Parathyroid adenoma (tissue), 2 donors: ENCODE measurements around the gene CCDC194.

Experiments
- H2AFZ ChIP-seq: fragments of 300-600 bp; sonication (generic); one replicate; pipeline ENCODE4 v1.7.0; 2017; ENCODE audit warnings: antibody characterized with exemption, mild to moderate bottlenecking
- H3K27ac ChIP-seq: fragments of 300-600 bp; sonication (generic); one replicate; pipeline ENCODE4 v1.7.0; 2017
- H3K27me3 ChIP-seq: fragments of 300-600 bp; sonication (generic); one replicate; pipeline ENCODE4 v1.7.0; 2017; ENCODE audit warnings: low read length; ENCODE audit not compliant: control insufficient read depth, insufficient read depth
- H3K36me3 ChIP-seq: fragments of 300-600 bp; sonication (generic); one replicate; pipeline ENCODE4 v1.7.0; 2017; ENCODE audit warnings: low read length; ENCODE audit not compliant: control insufficient read depth, insufficient read depth
- H3K4me1 ChIP-seq: fragments of 300-600 bp; sonication (generic); one replicate; pipeline ENCODE4 v1.7.0; 2017; ENCODE audit warnings: control low read depth
- H3K4me2 ChIP-seq: fragments of 300-600 bp; sonication (generic); one replicate; pipeline ENCODE4 v1.7.0; 2017; ENCODE audit warnings: low read length
- H3K4me3 ChIP-seq: fragments of 300-600 bp; sonication (generic); one replicate; pipeline ENCODE4 v1.7.0; 2017; ENCODE audit warnings: low read depth, low read length
- H3K79me2 ChIP-seq: fragments of 300-600 bp; sonication (generic); one replicate; pipeline ENCODE4 v1.7.0; 2017; ENCODE audit warnings: control low read depth
- H3K9ac ChIP-seq: fragments of 300-600 bp; sonication (generic); one replicate; pipeline ENCODE4 v1.7.0; 2017; ENCODE audit warnings: mild to moderate bottlenecking
- H3K9me3 ChIP-seq: fragments of 300-600 bp; sonication (generic); one replicate; pipeline ENCODE4 v1.7.0; 2017; ENCODE audit warnings: low read length; ENCODE audit not compliant: control insufficient read depth
- CTCF ChIP-seq: fragments of 300-600 bp; sonication (generic); IDR thresholded peaks from one replicate; pipeline ENCODE4 v1.7.0; 2017; ENCODE audit warnings: antibody characterized with exemption, mild to moderate bottlenecking
- donor health status: primary hyperparathyroidism.

The CCDC194 gene

GRCh38 chr19:17341845-17342244, 52.2 kb downstream of the CCDC194 start:
- Histone ChIP-seq H3K36me3 (no peaks in the 10 kb centered on the region), H3K9me3 (no peaks in the 10 kb centered on the region), H3K27me3 (no peaks in the 10 kb centered on the region), H3K9ac (no peak overlapping the region), H3K4me3 (no peak overlapping the region), H3K4me1 (peaks cover 4% of the 10 kb centered on the region), H3K27ac (no peak overlapping the region), H3K79me2 (no peaks in the 10 kb centered on the region), H3K4me2 (no peak overlapping the region), H2AFZ (no peak overlapping the region)
- TF ChIP-seq CTCF = no peak

GRCh38 chr19:17341386-17341785, 52.6 kb downstream of the CCDC194 start:
- H3K4me1 ChIP-seq = peaks cover 4% of the 10 kb centered on the region
- H3K4me2 ChIP-seq = no peak overlapping the region
- no peak overlapping the region for H3K4me3 ChIP-seq
- no peak overlapping the region for H2AFZ ChIP-seq
- H3K79me2 ChIP-seq = no peaks in the 10 kb centered on the region
- no peak overlapping the region for H3K9ac ChIP-seq
- H3K27me3 ChIP-seq = no peaks in the 10 kb centered on the region
- H3K36me3 ChIP-seq = no peaks in the 10 kb centered on the region
- H3K27ac ChIP-seq = no peak overlapping the region
- no peak for TF ChIP-seq CTCF
- H3K9me3 ChIP-seq = no peaks in the 10 kb centered on the region

- Histone ChIP-seq H2AFZ (no peak overlapping the region), H3K4me1 (peaks cover 4% of the 10 kb centered on the region), H3K9me3 (no peaks in the 10 kb centered on the region), H3K79me2 (no peaks in the 10 kb centered on the region), H3K27me3 (no peaks in the 10 kb centered on the region), H3K27ac (no peak overlapping the region), H3K36me3 (no peaks in the 10 kb centered on the region), H3K4me2 (no peak overlapping the region), H3K9ac (no peak overlapping the region), H3K4me3 (no peak overlapping the region)
- no peak for TF ChIP-seq CTCF
Observed at GRCh38 chr19:17340871-17341357, 53.1 kb downstream of the CCDC194 start.
